EL (cell line): ENCODE data around the gene JMJD1C.

Experiments used
- DNase-seq: peaks from one replicate; pipeline ENCODE4 v3.0.0-alpha.2; 2016

The JMJD1C gene

DNA sequence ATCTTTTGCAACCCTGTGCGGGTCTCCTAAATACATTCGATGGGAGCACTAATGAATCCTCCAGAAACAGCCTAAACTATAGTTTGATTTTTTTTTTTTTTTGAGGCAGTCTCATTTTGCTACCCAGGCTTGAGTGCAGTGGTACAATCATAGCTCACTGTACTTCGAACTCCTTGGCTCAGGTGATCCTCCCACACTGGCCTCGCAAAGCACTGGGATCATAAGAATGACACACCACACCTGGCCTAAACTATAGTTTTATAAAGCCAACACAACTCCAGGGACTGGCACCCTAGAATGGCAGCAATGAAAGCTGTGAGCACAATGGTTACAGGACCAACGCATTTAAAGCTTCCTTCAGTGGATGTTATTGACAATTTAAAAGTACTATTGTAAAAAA lies 14.5 kb upstream of the JMJD1C start:
- no peak for DNase-seq

DNA sequence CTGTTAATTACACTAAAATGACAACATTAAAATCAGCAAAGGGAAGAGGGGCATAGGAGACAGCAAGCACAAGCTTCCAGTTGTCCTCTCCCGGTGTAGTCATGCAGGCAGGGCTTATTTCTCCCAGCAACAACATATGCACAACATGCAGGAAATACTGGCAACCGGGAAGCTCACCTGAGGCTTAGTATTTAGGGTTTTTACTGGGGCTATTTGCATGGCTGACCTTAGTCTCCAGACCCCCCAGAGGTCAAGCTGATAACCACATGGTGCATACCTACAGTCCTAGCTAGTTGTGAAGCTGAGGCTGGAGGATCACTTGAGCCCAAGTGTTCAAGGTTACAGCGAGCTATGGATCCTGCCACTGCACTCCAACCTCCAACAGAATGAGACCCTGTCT lies 12.8 kb upstream of the JMJD1C start:
- DNase-seq: no peak

DNA sequence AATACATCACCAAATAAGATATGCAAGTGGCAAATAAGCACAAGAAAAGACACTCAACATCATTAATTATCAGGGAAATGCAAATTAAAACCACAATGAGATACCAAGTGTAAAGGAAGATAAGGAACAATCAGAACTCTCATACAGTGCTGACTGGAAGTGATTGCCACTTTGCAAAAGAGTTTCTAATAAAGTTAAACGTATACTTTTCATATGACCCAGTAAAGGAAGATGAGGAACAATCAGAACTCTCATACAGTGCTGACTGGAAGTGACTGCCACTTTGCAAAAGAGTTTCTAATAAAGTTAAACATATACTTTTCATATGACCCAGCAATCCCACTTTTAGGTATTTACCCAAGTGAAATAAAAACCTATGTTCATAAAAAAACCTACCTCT lies 12.2 kb upstream of the JMJD1C start:
- no peak for DNase-seq

DNA sequence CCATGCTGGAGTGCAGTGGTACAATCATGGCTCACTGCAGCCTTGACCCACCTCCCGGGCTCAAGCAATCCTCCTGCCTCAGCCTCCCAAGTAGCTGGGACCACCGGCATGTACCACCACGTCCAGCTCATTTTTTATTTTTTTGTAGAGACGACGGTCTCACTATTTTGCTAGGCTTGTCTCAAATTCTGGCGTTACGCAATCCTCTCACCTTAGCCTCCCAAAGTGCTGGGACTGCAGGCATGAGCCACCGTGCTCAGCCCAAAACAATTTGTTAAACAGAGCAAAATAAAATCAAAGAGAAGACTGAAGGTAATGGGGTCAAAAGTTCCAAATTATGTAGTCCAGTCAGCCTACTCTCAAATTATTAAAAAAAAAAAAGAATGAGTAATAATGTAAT lies 8.7 kb upstream of the JMJD1C start:
- DNase-seq: no peak

DNA sequence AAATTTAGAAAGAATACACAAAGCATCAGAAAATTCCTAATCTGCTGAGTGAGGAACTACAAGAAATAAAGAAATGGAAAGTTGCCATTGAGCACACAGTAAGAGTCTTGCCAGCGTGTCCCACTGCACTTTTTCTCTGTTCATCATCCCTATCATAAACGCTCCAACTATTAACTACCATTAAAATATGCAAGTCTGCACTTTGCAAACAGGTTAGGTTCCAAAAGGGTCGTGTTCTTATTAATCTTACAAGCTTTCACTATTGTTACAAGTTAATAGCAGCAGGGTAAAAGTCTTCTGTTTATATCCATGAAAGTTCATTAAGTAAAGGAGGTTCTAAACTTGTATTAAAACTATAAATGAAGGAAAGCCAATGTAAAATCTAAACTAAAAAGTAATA lies 5.2 kb upstream of the JMJD1C start:
- no peak for DNase-seq

DNA sequence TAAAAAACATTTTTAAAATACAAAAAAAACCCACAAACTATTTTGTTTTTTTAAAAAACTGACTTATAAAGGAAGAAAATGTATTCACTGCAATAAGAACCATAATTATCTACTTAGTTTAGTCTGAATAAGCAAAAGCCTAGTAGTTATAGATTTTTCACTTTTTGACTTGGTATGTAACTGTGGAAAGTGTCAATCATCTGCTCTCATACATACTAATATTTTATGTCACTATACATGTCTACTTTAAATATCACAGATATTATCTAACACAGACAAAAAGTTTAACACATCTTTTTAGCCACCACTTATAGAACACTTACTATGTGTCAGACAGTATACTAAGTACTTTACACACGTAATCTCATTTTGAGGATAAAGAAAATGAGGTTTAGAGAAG lies 3.2 kb upstream of the JMJD1C start:
- no peak for DNase-seq

DNA sequence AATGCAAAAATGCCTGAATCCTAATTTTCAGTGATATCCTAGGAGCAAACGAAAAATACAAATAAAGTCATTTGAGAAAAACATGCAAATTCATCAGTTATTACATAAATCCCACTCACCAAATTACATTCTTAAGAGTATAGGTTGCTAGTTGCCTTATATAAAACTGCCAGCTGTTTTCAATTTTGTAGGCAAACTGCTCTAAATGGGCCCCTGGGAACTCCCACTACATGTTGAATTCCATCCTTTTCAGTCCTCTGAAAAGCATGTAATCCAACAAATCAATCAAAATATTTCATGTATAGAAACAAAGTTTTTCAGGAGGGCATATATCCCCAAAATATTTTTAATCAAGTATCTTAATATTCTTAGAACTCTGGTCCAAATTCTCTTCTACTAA lies 2.1 kb upstream of the JMJD1C start:
- DNase-seq: peak; percentile 30

DNA sequence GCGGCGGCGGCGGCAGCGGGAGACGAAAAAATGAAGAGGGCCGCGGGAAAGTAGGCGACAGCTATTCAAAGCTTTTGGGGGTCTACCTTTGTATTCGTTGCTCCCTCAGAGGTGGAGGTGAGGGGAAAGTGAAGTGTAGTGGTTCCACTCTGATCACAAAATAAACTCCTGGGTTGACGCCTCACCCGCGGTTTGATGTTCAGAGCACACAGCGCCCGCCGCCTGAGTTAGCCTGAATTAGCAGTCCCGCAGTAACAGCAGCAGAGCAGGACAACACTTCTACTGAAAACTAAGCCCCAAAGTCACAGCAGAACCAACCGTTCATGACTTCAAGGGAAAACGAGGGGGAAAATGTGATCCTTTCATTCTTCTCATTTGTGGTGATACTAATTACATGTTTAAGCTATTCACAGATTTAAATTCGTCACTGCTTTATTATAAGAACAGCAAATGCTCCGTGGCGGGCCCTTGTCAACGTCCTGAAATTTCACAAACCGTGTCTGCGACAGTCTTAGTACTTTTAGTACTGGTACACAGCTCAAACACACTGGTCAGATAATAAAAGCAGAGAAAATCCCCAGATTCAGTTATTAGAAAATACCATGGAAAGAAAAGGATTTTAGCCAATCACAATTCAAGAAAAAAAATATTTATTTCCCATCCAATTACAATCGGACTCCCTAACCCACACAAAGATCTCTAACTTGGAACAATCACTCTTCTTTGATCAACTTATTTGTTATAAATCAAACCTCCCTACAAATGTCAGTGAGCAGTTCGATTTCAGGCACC lies 563 bp upstream of the JMJD1C start:
- DNase-seq: peak; percentile 66

DNA sequence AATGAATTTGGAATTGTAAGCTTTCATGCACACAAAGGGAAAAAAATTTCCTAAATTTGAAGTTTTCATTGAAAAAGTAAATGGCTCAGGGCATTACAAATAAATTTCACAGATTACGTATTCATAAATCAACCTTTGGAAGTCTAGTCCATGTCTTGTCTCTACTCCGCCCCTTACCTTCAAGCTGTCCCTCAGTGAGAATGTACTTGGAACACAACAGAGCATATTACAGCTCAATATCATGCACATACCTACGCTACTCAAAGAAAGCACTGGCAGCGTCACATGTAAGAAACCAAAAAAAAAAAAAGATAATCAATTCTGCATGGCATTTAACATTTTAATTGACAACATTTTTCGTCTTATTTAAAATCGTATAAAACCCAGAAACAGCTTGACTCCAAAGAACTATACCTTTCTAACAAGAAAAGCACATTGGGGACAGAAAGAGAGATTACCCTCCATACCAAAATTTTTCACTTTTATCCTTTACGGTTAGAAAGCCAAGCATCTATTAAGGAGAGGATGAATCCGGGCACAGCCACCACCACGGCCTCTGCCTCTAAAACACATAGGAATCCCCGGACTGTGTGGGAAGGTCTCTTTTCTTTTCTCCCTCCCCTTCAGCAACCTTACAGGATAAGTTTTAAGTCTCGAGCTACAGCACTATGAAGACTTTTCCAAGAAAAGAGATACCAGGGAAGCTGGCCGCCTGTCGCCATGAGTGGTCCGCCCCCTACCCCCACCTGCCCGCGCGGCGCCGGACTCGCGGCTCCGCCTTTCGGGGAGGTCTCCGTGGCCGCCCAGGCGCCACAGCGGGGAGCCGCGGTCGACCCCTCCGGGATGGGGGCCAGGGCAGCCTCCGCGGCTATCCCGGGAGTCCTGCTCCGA lies 1.1 kb downstream of the JMJD1C start:
- no peak for DNase-seq

DNA sequence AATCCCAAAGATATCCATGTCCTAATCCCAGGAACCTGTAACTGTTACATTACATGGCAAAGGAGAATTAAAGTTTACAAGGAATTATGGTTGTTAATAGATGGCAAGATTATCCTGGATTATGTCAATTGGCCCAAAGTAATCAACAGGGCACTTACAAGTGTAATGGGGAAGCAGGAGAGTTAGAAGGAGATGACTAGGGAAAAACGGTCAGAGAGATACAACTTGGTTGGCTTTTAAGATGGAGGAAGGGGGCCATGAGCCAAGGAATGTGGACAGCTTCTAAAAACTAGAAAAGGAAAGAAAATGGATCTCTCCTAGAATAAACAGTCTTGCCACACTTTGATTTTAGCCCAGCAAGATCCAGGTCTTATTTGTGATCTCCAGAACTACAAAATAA lies 3.3 kb downstream of the JMJD1C start:
- no peak for DNase-seq

DNA sequence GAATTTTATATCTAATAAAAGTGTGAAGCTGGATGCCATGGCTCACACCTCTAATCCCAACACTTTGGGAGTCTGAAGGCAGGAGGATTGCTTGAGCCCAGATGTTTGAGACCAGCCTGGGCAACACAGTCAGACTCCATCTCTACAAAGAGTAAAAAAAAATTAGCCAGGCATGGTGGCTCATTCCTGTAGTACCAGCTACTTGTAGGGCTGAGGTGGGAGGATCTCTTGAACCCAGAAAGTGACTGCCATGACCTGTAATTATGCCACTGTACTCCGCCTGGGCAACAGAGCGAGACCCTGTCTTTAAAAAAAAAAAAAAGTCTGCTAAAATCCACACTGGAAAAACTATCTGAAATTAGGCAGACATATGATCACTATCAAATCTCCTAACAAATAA lies 7.6 kb downstream of the JMJD1C start:
- DNase-seq: no peak

DNA sequence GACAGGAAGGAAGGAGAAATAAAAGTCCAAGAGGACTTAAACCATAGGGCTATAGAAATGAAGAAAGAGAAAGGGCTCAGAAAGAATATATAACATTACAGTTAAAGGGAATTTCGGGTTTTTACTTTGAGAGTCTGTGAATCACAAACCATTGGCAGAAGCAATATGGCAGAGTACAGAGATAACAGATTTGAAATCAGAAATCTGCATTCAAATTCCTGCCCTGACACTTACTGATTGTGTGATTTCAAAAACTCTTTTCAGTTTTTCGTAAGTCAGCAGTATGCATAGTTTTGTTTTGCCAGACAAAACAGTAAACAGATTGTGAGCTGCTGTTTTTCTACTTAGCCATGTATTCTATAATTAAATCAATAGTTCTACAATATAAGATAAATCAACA lies 8.2 kb downstream of the JMJD1C start:
- DNase-seq: no peak

DNA sequence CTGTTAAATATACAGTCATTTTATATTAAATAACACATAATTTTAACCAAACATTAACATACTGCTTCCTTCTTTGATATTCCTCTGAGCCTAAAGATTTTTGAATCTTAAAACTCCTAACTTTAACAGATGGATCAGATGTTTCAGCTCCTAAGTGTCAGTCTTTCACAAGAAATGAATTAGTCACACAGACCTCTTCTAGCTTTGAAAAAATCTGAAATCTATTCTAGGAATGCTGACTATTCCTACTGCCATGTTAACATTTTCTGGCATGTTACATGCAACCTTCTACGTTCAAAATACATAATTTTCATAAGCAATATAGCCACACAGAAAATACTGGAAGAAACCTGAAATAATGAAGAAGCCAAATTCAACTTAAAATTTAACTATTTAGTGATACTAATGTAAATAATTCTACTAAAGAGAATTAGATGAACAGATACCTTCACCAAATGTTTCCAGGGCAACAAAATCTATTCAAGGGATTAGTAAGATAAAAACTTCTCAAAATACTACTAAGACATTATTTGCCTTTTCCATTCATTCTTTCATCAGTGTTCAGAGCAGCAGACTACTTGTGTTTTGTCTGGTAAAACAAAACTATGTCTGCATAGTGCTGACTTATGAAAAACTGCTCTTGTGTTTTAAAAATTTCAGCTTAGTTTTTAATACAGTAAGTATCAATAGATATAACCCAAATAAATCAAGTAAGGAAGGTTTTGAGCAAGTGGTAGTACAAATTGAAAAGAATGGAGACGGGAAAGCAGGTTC lies 9.2 kb downstream of the JMJD1C start:
- DNase-seq: peak; percentile 70

DNA sequence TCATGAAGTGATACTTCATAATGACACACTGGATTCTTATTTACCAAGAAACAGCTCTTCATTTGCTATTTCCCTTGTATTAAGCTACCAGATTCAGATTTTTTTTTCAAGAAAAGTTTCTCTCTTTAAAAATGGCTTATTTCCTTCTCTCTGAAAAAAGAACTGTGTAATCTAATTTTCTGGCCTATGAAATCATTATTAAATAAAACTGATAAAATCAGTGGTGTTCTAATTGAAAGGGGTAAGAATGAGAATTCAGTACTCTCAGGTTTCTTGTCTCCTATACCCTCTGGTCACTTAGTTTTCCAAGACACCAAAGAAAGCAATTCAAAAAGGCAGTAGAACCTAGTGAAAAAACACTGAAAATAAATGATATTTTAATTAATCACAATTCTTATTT lies 10.3 kb downstream of the JMJD1C start:
- no peak for DNase-seq

DNA sequence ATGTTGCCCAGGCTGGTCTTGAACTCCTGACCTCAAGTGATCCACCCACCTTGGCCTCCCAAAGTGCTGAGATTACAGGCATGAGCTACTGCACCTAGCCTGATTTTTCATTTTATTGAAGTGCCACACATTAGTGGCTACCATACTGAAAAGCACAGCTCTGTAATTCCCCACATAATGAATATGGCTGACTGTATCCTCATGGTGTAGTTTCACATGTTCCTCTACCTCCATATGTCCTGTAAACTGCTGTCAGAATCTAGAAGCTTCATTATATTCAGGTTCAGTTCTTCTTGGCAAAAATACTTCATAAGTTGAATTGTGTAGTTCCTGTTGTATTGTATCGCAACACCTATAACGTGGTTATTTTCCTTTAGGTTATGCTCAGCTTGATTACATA lies 11.1 kb downstream of the JMJD1C start:
- DNase-seq: no peak

DNA sequence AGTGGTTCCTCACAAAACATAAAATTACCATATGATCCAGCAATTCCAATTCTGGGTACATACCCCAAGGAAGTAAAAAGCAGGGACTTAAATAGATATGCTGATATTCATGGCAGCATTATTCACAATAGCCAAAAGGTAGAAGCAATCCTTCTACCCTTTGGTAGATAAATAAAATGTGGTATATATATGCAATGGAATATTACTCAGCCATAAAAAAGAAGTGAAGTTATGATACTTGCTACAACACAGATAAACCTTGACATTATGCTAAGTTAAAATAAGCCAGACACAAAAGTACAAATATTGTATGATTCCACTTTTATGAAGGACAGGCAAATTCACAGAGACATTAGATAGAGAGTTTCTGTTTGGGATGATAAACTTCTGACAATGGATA lies 13.3 kb downstream of the JMJD1C start:
- DNase-seq: no peak

DNA sequence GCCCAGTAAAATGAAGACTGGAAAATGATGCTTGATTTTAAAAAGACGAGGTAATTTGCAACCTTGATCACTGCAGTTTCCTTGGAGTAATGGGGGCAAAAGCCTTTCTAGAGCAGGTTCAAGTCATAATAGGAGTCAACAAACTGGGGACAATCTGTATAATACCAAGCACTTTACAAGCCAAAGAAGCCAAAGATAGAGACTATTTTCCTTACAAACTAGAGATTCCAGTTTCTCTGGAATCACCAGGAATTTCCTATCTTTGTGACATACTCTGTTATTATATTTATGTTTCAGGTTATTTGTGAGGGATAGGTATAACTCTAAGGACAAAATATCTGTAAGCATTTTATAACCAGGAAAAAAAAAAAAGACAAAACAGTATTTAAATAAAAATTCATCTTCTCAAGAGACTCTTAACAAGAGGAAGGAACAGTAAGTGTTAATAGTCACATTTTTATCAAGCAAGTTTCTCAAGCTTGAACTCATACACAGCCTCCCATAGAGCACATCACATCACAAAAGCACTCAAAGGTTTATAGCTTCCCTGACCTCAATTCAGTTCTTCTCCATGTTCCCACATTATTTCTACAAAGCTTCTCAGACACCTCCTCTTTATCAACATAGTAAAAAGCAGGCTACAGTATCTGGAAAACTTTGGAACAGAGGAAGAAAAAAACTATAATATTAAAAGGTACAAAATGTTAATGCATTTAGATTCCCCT lies 18.9 kb downstream of the JMJD1C start:
- DNase-seq: no peak

DNA sequence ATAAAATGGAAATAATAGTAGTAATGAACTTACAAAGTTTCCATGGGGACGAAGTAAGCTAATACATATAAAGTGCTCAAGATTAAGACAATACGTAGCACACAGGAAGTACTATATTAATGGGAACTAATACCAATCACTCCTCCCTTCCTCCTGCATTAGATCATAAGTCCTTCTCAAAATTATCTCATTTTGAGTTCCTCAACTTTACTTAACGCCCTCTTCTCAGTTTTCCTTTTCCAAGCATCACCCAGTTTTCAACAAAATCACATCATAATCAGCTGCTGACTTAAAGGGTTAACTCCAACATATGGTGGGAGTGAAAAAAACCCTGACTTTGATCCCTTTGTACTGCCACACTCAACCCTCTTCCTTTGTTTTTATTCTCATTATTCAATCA lies 24.4 kb downstream of the JMJD1C start:
- no peak for DNase-seq

DNA sequence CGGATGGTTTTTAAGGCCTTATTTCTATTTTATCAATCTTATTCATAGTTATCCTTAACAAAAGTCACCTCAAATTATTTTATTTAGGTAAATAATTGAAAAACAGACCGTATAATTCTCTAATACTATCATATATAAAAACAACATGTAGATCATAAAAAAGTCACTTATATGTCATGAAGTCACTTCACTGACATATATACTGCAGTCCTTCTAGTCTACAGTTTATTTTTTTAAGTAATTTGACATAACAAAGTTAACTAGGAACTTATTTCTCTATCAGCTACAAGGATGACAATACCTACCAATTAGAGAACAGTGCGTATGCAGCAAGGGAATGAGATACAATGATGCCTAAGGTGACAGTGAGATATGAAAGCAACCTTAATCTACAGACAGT lies 26.2 kb downstream of the JMJD1C start:
- no peak for DNase-seq

DNA sequence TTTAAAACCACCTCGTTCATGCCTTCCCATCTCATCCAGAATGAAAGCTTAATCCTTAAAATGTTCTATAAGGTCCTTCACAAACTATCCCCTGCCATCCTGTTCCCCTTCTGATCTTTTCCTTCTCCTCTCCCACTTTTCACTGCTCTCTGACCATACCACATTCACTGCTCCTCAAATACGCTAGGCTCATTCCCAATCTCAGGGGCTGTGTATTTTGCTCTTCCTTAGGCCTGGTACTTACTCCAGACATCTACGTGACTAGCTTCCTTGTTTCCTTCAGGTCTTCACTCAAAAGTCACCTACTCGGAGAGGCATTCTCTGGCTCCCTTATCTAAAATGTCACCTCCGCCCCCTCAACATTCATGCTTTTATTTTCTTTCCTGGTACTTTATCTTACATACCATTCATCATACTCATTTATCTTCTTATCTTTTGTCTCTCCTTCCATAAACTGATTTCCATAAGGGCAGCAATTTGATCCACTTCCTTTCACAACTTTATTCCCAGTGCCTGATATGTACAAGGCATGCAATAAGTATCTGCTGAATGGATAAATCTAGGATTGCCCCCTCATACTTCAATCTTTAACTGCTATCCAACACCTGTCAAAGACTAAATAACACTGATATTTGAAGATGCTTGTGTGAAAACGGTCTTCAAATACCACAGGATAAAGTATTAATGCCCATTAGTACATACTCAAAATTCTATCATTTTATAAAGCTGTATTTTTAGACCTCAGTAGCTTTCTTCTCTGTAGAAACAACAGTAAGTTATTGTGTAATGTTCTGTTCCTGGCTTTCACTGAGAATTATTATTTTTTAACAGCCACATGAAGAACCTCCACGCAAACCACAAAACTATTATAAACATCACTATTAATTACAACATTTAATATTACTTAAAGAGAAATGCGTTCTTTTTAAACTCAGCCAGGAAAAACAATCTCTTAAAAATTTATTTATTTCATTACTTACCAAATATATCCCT lies 27.0 kb downstream of the JMJD1C start:
- peak; percentile 8 for DNase-seq

DNA sequence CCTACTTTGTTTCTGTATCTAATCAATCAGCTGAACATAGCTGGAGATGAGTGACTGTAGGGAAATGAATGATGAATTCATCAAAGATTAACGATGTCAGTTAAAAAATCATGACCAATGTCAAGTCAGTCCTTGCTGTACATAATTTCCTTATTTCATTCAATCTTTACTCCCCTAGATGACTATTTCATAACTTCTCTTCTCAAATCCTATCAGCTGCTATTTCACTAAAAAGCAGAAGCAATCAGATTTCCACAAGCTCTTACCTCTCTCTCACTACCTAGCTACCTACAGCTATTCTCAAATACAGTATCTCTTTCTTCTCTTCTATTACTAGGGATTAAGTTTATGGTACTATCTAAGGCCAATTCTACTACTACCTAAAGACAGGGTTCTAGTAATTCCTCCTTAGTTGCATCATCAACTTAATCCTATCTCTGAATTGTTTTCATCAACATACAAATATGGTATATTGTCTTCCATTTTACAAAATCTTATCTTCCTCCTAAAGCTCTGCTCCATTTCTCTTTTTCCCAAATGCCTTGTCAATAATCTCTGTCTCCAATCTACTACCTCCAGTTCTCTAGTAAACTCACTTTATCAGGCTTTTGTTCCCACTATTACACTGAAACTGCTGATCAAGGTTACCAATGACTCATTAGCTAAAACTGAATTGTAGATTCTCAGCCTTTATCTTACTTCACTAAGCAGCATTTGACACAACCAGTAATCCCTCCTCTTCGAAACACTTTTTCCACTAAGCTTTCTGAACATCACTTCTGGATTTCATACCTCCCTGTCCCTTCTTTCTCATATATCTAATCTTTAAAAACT lies 28.4 kb downstream of the JMJD1C start:
- DNase-seq: peak; percentile 10
